HEK293 (cell line): ENCODE data around the gene DIP2B.

Source experiments
- CTCF ChIA-PET: fragments of 350-600 bp; formaldehyde crosslinking; extraction: SDS; loops from one replicate; lab custom pipeline; 2021; ENCODE audit warnings: antibody characterized with exemption; lab: Yijun Ruan, JAX
- POLR2A ChIA-PET: fragments of 300-600 bp; formaldehyde crosslinking; extraction: SDS; loops from one replicate; lab custom pipeline; 2020; ENCODE audit warnings: antibody characterized with exemption, inconsistent platforms; lab: Yijun Ruan, JAX
- H3K27ac ChIP-seq: fragments of 200-500 bp; sonication (Bioruptor generic); 2 replicates; pipeline ENCODE4 v1.5.1; 2014; ENCODE audit warnings: low read depth, low read length, control low read depth, inconsistent platforms; ENCODE audit errors: extremely low read depth
- H3K36me3 ChIP-seq, 2 experiments: fragments of 200-500 bp in 1 of 2; sonication (Bioruptor generic) in 1 of 2; 1 replicate in 1 of 2; 2 replicates in 1 of 2; pipeline ENCODE4 v1.5.1; 2014 to 2017; ENCODE audit warnings: inconsistent platforms in 2 of 2, low read length in 2 of 2; ENCODE audit not compliant: control insufficient read depth in 2 of 2, insufficient read depth in 1 of 2
- H3K4me1 ChIP-seq: fragments of 200-500 bp; sonication (Bioruptor generic); 2 replicates; pipeline ENCODE4 v1.5.1; 2014; ENCODE audit warnings: mild to moderate bottlenecking, low read length, inconsistent platforms; ENCODE audit not compliant: control insufficient read depth, insufficient read depth
- H3K4me3 ChIP-seq: 2 replicates; pipeline ENCODE4 v1.5.1; 2011; ENCODE audit warnings: low read depth, mild to moderate bottlenecking, control low read depth, low read length, moderate library complexity
- H3K9me3 ChIP-seq: fragments of 200-500 bp; sonication (Bioruptor generic); 2 replicates; pipeline ENCODE4 v1.5.1; 2014; ENCODE audit warnings: low read depth, low read length, inconsistent platforms; ENCODE audit not compliant: control insufficient read depth, insufficient read depth
- GFI1B ChIP-seq: fragments of 450-650 bp; formaldehyde crosslinking; IDR thresholded peaks from 2 replicates; pipeline ENCODE4 v1.5.1; 2016; ENCODE audit warnings: missing biosample characterization, missing genetic modification characterization
- SP7 ChIP-seq: fragments of 450-650 bp; formaldehyde crosslinking; IDR thresholded peaks from 2 replicates; pipeline ENCODE4 v1.5.1; 2016; ENCODE audit warnings: missing biosample characterization, missing genetic modification characterization
- WT1 ChIP-seq: fragments of 450-650 bp; formaldehyde crosslinking; IDR thresholded peaks from 2 replicates; pipeline ENCODE4 v1.5.1; 2016; ENCODE audit warnings: missing biosample characterization, missing genetic modification characterization
- ZNF146 ChIP-seq: fragments of 450-650 bp; formaldehyde crosslinking; IDR thresholded peaks from 2 replicates; pipeline ENCODE4 v1.5.1; 2016; ENCODE audit warnings: missing biosample characterization, missing genetic modification characterization
- ZNF214 ChIP-seq: fragments of 450-650 bp; formaldehyde crosslinking; IDR thresholded peaks from 2 replicates; pipeline ENCODE4 v1.5.1; 2017; ENCODE audit warnings: missing biosample characterization, mild to moderate bottlenecking, missing genetic modification characterization, borderline replicate concordance
- ZNF221 ChIP-seq: fragments of 450-650 bp; formaldehyde crosslinking; IDR thresholded peaks from 2 replicates; pipeline ENCODE4 v1.5.1; 2017; ENCODE audit warnings: missing biosample characterization, missing genetic modification characterization, borderline replicate concordance
- ZNF24 ChIP-seq: fragments of 450-650 bp; formaldehyde crosslinking; IDR thresholded peaks from 2 replicates; pipeline ENCODE4 v1.5.1; 2016; ENCODE audit warnings: missing biosample characterization, missing genetic modification characterization
- ZNF354C ChIP-seq: fragments of 450-650 bp; formaldehyde crosslinking; IDR thresholded peaks from 2 replicates; pipeline ENCODE4 v1.5.1; 2016; ENCODE audit warnings: missing biosample characterization, missing genetic modification characterization, low read depth, borderline replicate concordance
- ZNF433 ChIP-seq: fragments of 450-650 bp; formaldehyde crosslinking; IDR thresholded peaks from 2 replicates; pipeline ENCODE4 v1.5.1; 2016; ENCODE audit warnings: missing biosample characterization, missing genetic modification characterization, low read depth
- ZNF48 ChIP-seq: fragments of 450-650 bp; formaldehyde crosslinking; IDR thresholded peaks from 2 replicates; pipeline ENCODE4 v1.5.1; 2016; ENCODE audit warnings: missing biosample characterization, missing genetic modification characterization
- ZNF544 ChIP-seq: fragments of 450-650 bp; formaldehyde crosslinking; IDR thresholded peaks from 2 replicates; pipeline ENCODE4 v1.5.0; 2017; ENCODE audit warnings: missing biosample characterization, missing genetic modification characterization
- ZNF623 ChIP-seq: fragments of 450-650 bp; formaldehyde crosslinking; IDR thresholded peaks from 2 replicates; pipeline ENCODE4 v1.5.1; 2016; ENCODE audit warnings: missing biosample characterization, missing genetic modification characterization
- ZNF777 ChIP-seq: fragments of 450-650 bp; formaldehyde crosslinking; IDR thresholded peaks from 2 replicates; pipeline ENCODE4 v1.5.1; 2017; ENCODE audit warnings: missing biosample characterization, missing genetic modification characterization, borderline replicate concordance
- ZNF830 ChIP-seq: fragments of 450-650 bp; IDR thresholded peaks from 2 replicates; pipeline ENCODE4 v1.5.0; 2018; ENCODE audit warnings: missing biosample characterization, missing genetic modification characterization, low read depth, mild to moderate bottlenecking, moderate library complexity
- ZSCAN16 ChIP-seq: fragments of 450-650 bp; formaldehyde crosslinking; IDR thresholded peaks from 2 replicates; pipeline ENCODE4 v1.5.1; 2016; ENCODE audit warnings: missing biosample characterization, missing genetic modification characterization
- TF ChIP-seq, protein P1 (sequence below): fragments of 450-650 bp; formaldehyde crosslinking; IDR thresholded peaks from 2 replicates; pipeline ENCODE4 v1.5.1; 2016; ENCODE audit warnings: missing biosample characterization, missing genetic modification characterization
- TF ChIP-seq, protein P2 (sequence below): fragments of 450-650 bp; formaldehyde crosslinking; IDR thresholded peaks from 2 replicates; pipeline ENCODE4 v1.5.1; 2016; ENCODE audit warnings: missing biosample characterization, missing genetic modification characterization
- TF ChIP-seq, protein P3 (sequence below): fragments of 450-650 bp; formaldehyde crosslinking; IDR thresholded peaks from 2 replicates; pipeline ENCODE4 v1.5.1; 2016; ENCODE audit warnings: missing biosample characterization, missing genetic modification characterization
- TF ChIP-seq, protein P4 (sequence below): fragments of 450-650 bp; formaldehyde crosslinking; IDR thresholded peaks from 2 replicates; pipeline ENCODE4 v1.5.0; 2017; ENCODE audit warnings: missing biosample characterization, missing genetic modification characterization, borderline replicate concordance
- TF ChIP-seq, protein P5 (sequence below): fragments of 450-650 bp; formaldehyde crosslinking; IDR thresholded peaks from 2 replicates; pipeline ENCODE4 v1.5.1; 2016; ENCODE audit warnings: missing biosample characterization, missing genetic modification characterization
- TF ChIP-seq, protein P6 (sequence below): fragments of 450-650 bp; formaldehyde crosslinking; IDR thresholded peaks from 2 replicates; pipeline ENCODE4 v1.5.1; 2017; ENCODE audit warnings: missing biosample characterization, missing genetic modification characterization
- TF ChIP-seq, protein P7 (sequence below): fragments of 450-650 bp; formaldehyde crosslinking; IDR thresholded peaks from 2 replicates; pipeline ENCODE4 v1.5.1; 2016; ENCODE audit warnings: missing biosample characterization, missing genetic modification characterization
- TF ChIP-seq, protein P8 (sequence below): fragments of 450-650 bp; formaldehyde crosslinking; IDR thresholded peaks from 2 replicates; pipeline ENCODE4 v1.5.1; 2016; ENCODE audit warnings: missing biosample characterization, missing genetic modification characterization

DIP2B gene

DNA sequence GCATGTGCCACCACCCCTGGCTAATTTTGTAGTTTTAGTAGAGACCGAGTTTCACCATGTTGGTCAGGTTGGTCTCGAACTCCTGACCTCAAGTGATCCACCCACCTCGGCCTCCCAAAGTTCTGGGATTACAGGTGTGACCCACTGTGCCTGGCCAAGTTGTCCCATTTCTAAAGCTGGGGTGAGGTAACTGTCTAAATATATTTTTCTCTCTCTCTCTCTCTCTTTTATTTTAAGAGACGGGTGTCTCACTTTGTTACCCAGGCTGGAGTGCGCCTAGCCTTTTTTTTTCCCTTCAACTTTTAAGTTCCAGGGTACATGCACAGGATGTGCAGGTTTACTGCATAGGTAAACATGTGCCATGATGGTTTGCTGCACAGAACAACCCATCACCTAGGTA lies 267.7 kb downstream of the DIP2B start:
- Histone ChIP-seq H3K27ac (no peak overlapping the region), H3K4me1 (0 out of 2 replicates have a peak, but pooled peaks cover 7% of the 10 kb centered on the region)
- TF ChIP-seq, protein P1, sequence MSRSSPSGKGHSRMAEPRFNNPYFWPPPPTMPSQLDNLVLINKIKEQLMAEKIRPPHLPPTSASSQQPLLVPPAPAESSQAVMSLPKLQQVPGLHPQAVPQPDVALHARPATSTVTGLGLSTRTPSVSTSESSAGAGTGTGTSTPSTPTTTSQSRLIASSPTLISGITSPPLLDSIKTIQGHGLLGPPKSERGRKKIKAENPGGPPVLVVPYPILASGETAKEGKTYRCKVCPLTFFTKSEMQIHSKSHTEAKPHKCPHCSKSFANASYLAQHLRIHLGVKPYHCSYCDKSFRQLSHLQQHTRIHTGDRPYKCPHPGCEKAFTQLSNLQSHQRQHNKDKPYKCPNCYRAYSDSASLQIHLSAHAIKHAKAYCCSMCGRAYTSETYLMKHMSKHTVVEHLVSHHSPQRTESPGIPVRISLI, result no peak
- no peak for TF ChIP-seq ZNF544 (tag by site-specific recombination)
- TF ChIP-seq SP7, result no peak
- TF ChIP-seq, protein P2, sequence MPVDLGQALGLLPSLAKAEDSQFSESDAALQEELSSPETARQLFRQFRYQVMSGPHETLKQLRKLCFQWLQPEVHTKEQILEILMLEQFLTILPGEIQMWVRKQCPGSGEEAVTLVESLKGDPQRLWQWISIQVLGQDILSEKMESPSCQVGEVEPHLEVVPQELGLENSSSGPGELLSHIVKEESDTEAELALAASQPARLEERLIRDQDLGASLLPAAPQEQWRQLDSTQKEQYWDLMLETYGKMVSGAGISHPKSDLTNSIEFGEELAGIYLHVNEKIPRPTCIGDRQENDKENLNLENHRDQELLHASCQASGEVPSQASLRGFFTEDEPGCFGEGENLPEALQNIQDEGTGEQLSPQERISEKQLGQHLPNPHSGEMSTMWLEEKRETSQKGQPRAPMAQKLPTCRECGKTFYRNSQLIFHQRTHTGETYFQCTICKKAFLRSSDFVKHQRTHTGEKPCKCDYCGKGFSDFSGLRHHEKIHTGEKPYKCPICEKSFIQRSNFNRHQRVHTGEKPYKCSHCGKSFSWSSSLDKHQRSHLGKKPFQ, result no peak
- TF ChIP-seq ZNF48, result no peak
- no peak for TF ChIP-seq ZNF24
- no peak for TF ChIP-seq ZNF214
- TF ChIP-seq, protein P3, sequence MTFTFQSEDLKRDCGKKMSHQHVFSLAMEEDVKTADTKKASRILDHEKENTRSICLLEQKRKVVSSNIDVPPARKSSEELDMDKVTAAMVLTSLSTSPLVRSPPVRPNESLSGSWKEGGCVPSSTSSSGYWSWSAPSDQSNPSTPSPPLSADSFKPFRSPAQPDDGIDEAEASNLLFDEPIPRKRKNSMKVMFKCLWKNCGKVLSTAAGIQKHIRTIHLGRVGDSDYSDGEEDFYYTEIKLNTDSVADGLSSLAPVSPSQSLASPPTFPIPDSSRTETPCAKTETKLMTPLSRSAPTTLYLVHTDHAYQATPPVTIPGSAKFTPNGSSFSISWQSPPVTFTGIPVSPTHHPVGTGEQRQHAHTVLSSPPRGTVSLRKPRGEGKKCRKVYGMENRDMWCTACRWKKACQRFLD (tag by site-specific recombination), result no peak
- no peak for TF ChIP-seq ZNF623 (tag by site-specific recombination)
- TF ChIP-seq, protein P4, sequence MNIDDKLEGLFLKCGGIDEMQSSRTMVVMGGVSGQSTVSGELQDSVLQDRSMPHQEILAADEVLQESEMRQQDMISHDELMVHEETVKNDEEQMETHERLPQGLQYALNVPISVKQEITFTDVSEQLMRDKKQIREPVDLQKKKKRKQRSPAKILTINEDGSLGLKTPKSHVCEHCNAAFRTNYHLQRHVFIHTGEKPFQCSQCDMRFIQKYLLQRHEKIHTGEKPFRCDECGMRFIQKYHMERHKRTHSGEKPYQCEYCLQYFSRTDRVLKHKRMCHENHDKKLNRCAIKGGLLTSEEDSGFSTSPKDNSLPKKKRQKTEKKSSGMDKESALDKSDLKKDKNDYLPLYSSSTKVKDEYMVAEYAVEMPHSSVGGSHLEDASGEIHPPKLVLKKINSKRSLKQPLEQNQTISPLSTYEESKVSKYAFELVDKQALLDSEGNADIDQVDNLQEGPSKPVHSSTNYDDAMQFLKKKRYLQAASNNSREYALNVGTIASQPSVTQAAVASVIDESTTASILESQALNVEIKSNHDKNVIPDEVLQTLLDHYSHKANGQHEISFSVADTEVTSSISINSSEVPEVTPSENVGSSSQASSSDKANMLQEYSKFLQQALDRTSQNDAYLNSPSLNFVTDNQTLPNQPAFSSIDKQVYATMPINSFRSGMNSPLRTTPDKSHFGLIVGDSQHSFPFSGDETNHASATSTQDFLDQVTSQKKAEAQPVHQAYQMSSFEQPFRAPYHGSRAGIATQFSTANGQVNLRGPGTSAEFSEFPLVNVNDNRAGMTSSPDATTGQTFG (tag by site-specific recombination), result no peak
- TF ChIP-seq ZNF433, result no peak
- TF ChIP-seq, protein P5, sequence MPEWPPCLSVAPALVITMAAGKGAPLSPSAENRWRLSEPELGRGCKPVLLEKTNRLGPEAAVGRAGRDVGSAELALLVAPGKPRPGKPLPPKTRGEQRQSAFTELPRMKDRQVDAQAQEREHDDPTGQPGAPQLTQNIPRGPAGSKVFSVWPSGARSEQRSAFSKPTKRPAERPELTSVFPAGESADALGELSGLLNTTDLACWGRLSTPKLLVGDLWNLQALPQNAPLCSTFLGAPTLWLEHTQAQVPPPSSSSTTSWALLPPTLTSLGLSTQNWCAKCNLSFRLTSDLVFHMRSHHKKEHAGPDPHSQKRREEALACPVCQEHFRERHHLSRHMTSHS (tag by site-specific recombination), result no peak
- TF ChIP-seq WT1 (tag by site-specific recombination), result no peak
- TF ChIP-seq ZSCAN16 (tag by site-specific recombination), result no peak
- TF ChIP-seq, protein P6, sequence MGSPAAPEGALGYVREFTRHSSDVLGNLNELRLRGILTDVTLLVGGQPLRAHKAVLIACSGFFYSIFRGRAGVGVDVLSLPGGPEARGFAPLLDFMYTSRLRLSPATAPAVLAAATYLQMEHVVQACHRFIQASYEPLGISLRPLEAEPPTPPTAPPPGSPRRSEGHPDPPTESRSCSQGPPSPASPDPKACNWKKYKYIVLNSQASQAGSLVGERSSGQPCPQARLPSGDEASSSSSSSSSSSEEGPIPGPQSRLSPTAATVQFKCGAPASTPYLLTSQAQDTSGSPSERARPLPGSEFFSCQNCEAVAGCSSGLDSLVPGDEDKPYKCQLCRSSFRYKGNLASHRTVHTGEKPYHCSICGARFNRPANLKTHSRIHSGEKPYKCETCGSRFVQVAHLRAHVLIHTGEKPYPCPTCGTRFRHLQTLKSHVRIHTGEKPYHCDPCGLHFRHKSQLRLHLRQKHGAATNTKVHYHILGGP (tag by site-specific recombination), result no peak
- TF ChIP-seq, all 188 proteins: peak for 0

DNA sequence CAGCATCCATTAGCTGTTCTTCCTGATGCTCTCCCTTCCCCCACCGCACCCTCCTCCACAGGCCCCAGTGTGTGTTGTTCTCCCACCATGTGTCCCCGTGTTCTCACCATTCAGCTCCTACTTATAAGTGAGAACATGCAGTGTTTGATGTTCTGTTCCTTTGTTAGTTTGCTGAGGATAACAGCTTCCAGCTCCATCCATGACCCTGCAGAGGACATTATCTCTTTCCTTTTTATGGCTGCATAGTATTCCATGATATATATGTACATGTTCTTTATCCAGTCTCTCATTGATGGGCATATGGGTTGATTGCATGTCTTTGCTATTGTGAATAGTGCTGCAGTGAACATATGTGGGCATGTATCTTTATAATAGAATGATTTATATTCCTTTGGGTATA lies 268.1 kb downstream of the DIP2B start:
- TF ChIP-seq ZNF354C (no peak), ZNF221 (tag by site-specific recombination) (no peak), GFI1B (tag by site-specific recombination) (no peak), ZNF146 (tag by site-specific recombination) (peak; percentile 97), ZNF777 (tag by site-specific recombination) (no peak), ZNF830 (tag by site-specific recombination) (no peak)
- TF ChIP-seq, protein P7, sequence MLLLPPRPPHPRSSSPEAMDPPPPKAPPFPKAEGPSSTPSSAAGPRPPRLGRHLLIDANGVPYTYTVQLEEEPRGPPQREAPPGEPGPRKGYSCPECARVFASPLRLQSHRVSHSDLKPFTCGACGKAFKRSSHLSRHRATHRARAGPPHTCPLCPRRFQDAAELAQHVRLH (tag by site-specific recombination), result 0 out of 2 replicates have a peak, but pooled peaks have one; percentile 27
- TF ChIP-seq, protein P8, sequence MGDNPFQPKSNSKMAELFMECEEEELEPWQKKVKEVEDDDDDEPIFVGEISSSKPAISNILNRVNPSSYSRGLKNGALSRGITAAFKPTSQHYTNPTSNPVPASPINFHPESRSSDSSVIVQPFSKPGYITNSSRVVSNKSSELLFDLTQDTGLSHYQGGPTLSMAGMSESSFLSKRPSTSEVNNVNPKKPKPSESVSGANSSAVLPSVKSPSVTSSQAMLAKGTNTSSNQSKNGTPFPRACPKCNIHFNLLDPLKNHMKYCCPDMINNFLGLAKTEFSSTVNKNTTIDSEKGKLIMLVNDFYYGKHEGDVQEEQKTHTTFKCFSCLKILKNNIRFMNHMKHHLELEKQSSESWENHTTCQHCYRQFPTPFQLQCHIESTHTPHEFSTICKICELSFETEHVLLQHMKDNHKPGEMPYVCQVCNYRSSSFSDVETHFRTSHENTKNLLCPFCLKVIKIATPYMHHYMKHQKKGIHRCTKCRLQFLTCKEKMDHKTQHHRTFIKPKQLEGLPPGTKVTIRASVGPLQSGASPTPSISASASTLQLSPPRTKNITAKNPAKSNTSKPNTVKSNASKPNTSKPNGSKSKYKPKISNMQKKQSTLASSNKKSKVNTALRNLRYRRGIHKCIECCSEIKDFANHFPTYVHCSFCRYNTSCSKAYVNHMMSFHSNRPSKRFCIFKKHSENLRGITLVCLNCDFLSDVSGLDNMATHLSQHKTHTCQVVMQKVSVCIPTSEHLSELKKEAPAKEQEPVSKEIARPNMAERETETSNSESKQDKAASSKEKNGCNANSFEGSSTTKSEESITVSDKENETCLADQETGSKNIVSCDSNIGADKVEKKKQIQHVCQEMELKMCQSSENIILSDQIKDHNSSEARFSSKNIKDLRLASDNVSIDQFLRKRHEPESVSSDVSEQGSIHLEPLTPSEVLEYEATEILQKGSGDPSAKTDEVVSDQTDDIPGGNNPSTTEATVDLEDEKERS (tag by site-specific recombination), result 0 out of 2 replicates have a peak, but pooled peaks have one; percentile 29
- no peaks in the 10 kb centered on the region for H3K9me3 ChIP-seq
- CTCF ChIA-PET, result interaction anchor here (0.6 to 1.0 kb wide), 2 partner anchors 13 to 107 kb away, joined by 3 read pairs; no protein-coding TSS in a partner anchor
- POLR2A ChIA-PET, result no interaction called here
- H3K36me3 ChIP-seq, result peaks cover 0 to 9% of the 10 kb centered on the region in 2 experiments; a peak in 2 of 3 replicates
- no peak overlapping the region for H3K4me3 ChIP-seq
- 0 out of 2 replicates have a peak, but pooled peaks cover 7% of the 10 kb centered on the region for H3K4me1 ChIP-seq
- no peak overlapping the region for H3K27ac ChIP-seq

More for the DNA sequence above, 267.7 kb downstream of the DIP2B start:
- ChIA-PET POLR2A (no interaction called here), CTCF (interaction anchor here (0.7 to 1.0 kb wide), 2 partner anchors 13 to 17 kb away, joined by 3 read pairs; no protein-coding TSS in a partner anchor)
- Histone ChIP-seq H3K9me3 (no peaks in the 10 kb centered on the region), H3K36me3 (peaks cover 0 to 9% of the 10 kb centered on the region in 2 experiments; a peak in 2 of 3 replicates), H3K4me3 (no peak overlapping the region)
